Adrenal gland (tissue), 12 donors: Measurements from ENCODE around the gene DNAH3. TPM values are rescaled to one million over a fixed set of nuclear protein-coding genes. Genes with fewer than 3 reads are reported as not detected.

ENCODE experiments used
- DNase-seq, 7 donors: peaks; one replicate each; pipeline ENCODE4 v3.0.0-alpha.2; 2019 to 2020
- H3K27ac ChIP-seq, 5 donors: fragments of 200-600 bp; sonication (generic) in 4 of 5; 1 replicate in 3 of 5; 2 replicates in 2 of 5; pipeline versions ENCODE4 v1.5.1 to v1.8.0; 2016 to 2020; ENCODE audit warnings: mild to moderate bottlenecking in 1 of 5
- H3K27me3 ChIP-seq: fragments of 200-600 bp; 2 replicates; pipeline ENCODE4 v1.8.0; 2021
- H3K36me3 ChIP-seq, 2 donors: fragments of 200-600 bp; replicated peaks in 1 of 2; 1 replicate in 1 of 2; 2 replicates in 1 of 2; pipeline versions ENCODE4 v1.5.1 to v1.8.0; 2018 to 2022
- H3K4me1 ChIP-seq, 2 donors: fragments of 200-600 bp; replicated peaks in 1 of 2; 1 replicate in 1 of 2; 2 replicates in 1 of 2; pipeline versions ENCODE4 v1.5.1 to v1.8.0; 2018 to 2021
- H3K4me3 ChIP-seq, 4 donors: fragments of 200-600 bp; sonication (generic) in 3 of 4; one replicate each; pipeline ENCODE4 v1.5.1; 2016 to 2018
- H3K9me3 ChIP-seq, 3 donors: fragments of 200-600 bp; sonication (generic) in 1 of 3; replicated peaks in 1 of 3; 1 replicate in 2 of 3; 2 replicates in 1 of 3; pipeline versions ENCODE4 v1.5.1 to v1.8.0; 2016 to 2021
- CTCF ChIP-seq, 6 experiments: fragments of 450-650 bp in 4 of 6; fragments of 200-600 bp in 2 of 6; sonication (generic) in 1 of 6; IDR thresholded peaks; 1 replicate in 5 of 6; 2 replicates in 1 of 6; pipeline versions ENCODE4 v1.5.1 to v1.8.0; 2016 to 2021; ENCODE audit warnings: antibody characterized with exemption in 6 of 6, mild to moderate bottlenecking in 2 of 6, moderate library complexity in 1 of 6
- POLR2A ChIP-seq, 2 donors: fragments of 450-650 bp; IDR thresholded peaks; one replicate each; pipeline ENCODE4 v1.6.1; 2017; ENCODE audit warnings: antibody characterized with exemption in 2 of 2, mild to moderate bottlenecking in 2 of 2, moderate library complexity in 1 of 2
- WGBS, 4 donors: extraction: QIAGEN DNeasy Blood & Tissue Kit in 2 of 4; methylation state at CpG; one replicate each; pipeline versions ENCODE4 v1.1.5 to v1.1.7; 2013 to 2017; 5-methylcytosine and 5-hydroxymethylcytosine counted together
- intact Hi-C, 2 donors: fragments of 100-400 bp; cut with DNase I; formaldehyde crosslinking; loops; one replicate each; pipeline versions ENCODE4 v1.14.1 to v1.15.0; 2022 to 2023
- polyA plus RNA-seq, 3 donors: library from polyadenylated mRNA; stranded (reverse); fragments of 200-250 nt in 2 of 3; fragments of 350-450 nt in 1 of 3; fragmentation: Illumina TruSeq in 1 of 3; extraction: RNeasy Lipid Tissue Mini Kit (QIAGEN cat#74804) in 1 of 3; gene quantifications; one replicate each; pipeline ENCODE4 v1.2.3, GENCODE V29; 2013 to 2014
- total RNA-seq, 9 donors: library from RNA; depleted of rRNA in 4 of 9; stranded (reverse); fragments of >200 nt in 4 of 9; fragments of 120-200 nt in 1 of 9; fragmentation: NEBNext Ultra II Directional in 1 of 9; extraction: Animal tissue kit (Norgen Biotek cat#: 25700) in 1 of 9; gene quantifications; one replicate each; pipeline versions ENCODE4 v1.1.0 to v1.2.4, GENCODE V29; 2013 to 2023
- donor health status: healthy with polysubstance abuse.
- donor health status: Bipolar disorder and iron deficiency.
- donor health status: DM: yes; HTN: yes; CAD: no.
- donor health status: DM: no; HTN: no; CAD: no.
- donor health status: DM: no; HTN: no; CAD: no.
- donor health status: DM: yes; HTN: yes; CAD: no.

Gene DNAH3
- total and polyA plus RNA-seq, 12 donors: 0.06 to 0.40 (median 0.20) TPM; not detected in 6

- 92 to 96% (median 94%) methylated on average over 5 of the region's 5 CpGs for WGBS, 4 donors
- no peak overlapping the region for H3K27ac ChIP-seq
- no peak overlapping the region for H3K4me3 ChIP-seq
- peaks cover 0 to 4% of the 10 kb centered on the region in 2 donors for H3K36me3 ChIP-seq
- H3K4me1 ChIP-seq: peaks cover 0 to 12% of the 10 kb centered on the region in 2 donors
- no peak for TF ChIP-seq POLR2A (IDR thresholded peaks at IDR 0.05)
- no peak for TF ChIP-seq CTCF (IDR thresholded peaks at IDR 0.05)
- no peaks in the 10 kb centered on the region for H3K27me3 ChIP-seq
- intact Hi-C loops: no loop called here
- DNase-seq: no peak
- no peaks in the 10 kb centered on the region for H3K9me3 ChIP-seq
These were observed 230.6 kb downstream of the DNAH3 start for GRCh38 chr16:20920091-20920490.

- DNase-seq: peak; percentile 32 to 83 (median 74)
- intact Hi-C loops: no loop called here
- Histone ChIP-seq H3K27me3 (no peaks in the 10 kb centered on the region), H3K27ac (peak overlapping the region in 2 of 5 donors; percentile 5 to 10), H3K4me3 (no peak overlapping the region), H3K9me3 (no peaks in the 10 kb centered on the region), H3K36me3 (no peaks in the 10 kb centered on the region), H3K4me1 (peaks cover 0 to 16% of the 10 kb centered on the region in 2 donors)
- WGBS, 4 donors: 48 to 69% (median 57%) methylated on average over 4 of the region's 4 CpGs
- no peak for TF ChIP-seq CTCF (IDR thresholded peaks at IDR 0.05)
- no peak for TF ChIP-seq POLR2A (IDR thresholded peaks at IDR 0.05)
These were observed 232.0 kb downstream of the DNAH3 start for GRCh38 chr16:20918486-20919239.

GRCh38 chr16:20916942-20917341 lies 233.7 kb downstream of the DNAH3 start:
- 77 to 88% (median 85%) methylated on average over 4 of the region's 4 CpGs for WGBS, 4 donors
- Histone ChIP-seq H3K4me3 (no peak overlapping the region), H3K9me3 (no peaks in the 10 kb centered on the region), H3K27ac (no peak overlapping the region), H3K27me3 (no peaks in the 10 kb centered on the region), H3K4me1 (peaks cover 7 to 30% of the 10 kb centered on the region in 2 donors), H3K36me3 (no peaks in the 10 kb centered on the region)
- intact Hi-C loops: no loop called here
- TF ChIP-seq POLR2A (IDR thresholded peaks at IDR 0.05) (no peak), CTCF (IDR thresholded peaks at IDR 0.05) (no peak)
- no peak for DNase-seq

GRCh38 chr16:20916289-20916688 lies 234.4 kb downstream of the DNAH3 start:
- DNase-seq: no peak
- WGBS, 4 donors: 94 to 97% (median 97%) methylated on average over 10 of the region's 10 CpGs
- peaks cover 14 to 36% of the 10 kb centered on the region in 2 donors for H3K4me1 ChIP-seq
- H3K9me3 ChIP-seq: no peaks in the 10 kb centered on the region
- H3K27ac ChIP-seq: no peak overlapping the region
- intact Hi-C loops: no loop called here
- no peaks in the 10 kb centered on the region for H3K36me3 ChIP-seq
- no peak overlapping the region for H3K4me3 ChIP-seq
- TF ChIP-seq CTCF (IDR thresholded peaks at IDR 0.05) (no peak), POLR2A (IDR thresholded peaks at IDR 0.05) (no peak)
- no peaks in the 10 kb centered on the region for H3K27me3 ChIP-seq
